Hepatic stellate cell (primary cell): ENCODE measurements around the gene PPP1CB.
"Not testable (repeated sequence)": the region's sequence is repeated elsewhere in the genome, so short reads cannot be mapped to it uniquely, and the experiment has no call there.

Experiments
- DNase-seq: peaks from one replicate; pipeline ENCODE4 v3.0.0; 2011; ENCODE audit warnings: low spot score

PPP1CB gene

DNA sequence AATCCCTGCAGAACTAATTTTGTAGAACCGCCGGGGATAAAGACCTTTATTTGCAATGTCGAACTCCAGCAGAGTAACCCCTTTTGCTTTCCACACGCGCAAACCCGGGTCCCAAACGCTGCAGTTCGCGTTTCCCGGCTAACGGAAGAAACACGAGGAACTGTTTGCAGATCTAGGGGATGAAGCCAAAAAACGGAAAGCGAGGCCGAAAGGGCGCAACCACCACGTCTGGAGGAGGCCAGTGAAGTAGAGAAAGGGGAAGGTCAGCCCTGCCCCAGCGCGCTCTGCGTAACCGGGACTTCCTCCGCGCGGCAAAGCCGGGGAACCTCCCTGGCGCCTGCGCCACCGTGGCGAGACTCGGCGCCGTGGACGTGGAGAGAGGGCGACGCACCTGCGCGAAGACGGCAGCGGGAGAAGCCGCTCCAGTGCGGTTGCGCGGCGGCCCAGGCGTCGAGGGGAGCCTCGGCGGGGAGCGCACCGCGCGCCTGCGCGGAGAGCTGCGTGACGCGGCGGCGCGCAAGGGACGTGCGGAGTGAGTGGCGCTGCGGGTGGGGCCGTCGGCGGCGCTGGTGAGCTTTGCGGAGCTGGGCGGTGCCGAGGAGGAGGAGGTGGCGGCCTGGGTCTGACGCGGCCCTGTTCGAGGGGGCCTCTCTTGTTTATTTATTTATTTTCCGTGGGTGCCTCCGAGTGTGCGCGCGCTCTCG is at the start of gene PPP1CB:
Gene PPP1CB, plus strand, starts transcription at position 579 of the 704 bp plus-strand sequence. CDS start 295 bp downstream, outside the sequence.
- DNase-seq = peak; percentile 95

DNA sequence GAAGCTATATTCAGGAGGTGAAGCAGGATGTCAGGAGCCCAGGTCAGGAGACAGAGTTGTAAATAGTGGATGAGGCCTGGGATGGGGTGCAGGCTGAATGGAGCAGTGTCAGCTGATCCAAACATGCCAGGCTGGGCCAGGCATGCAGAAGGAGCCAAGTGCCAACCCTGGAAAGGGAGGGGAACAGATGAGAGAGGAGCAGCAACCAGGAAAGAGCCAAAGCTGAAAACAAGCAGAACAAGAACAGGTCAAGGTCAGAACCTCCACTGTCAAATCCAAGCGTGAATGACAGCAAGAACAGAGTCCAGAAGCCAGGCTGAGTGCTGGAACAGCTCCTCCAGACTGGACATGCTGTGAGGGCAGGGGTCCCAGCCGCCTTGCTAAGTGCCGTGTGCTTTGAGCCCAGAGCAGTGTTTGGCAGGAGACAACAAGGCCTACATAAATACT is 49.2 kb upstream of the PPP1CB start:
- DNase-seq = no peak

DNA sequence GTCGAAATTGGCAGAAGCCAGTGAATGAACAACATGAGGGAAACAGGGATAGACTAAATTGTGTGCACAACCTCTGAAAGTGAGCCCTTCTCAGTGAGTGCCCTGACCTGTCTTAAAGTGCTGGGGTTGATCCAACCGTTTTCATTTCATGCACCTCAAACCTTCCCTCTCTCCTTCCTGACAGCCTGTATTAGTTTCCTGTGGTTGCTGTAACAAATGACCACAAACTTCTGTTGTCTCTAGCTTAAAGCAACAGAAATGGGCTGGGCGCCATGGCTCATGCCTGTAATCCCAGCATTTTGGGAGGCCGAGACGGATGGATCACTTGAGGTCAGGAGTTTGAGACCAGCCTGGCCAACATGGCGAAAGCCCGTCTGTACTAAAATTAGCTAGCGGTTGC is 48.8 kb upstream of the PPP1CB start:
- DNase-seq = no peak

DNA sequence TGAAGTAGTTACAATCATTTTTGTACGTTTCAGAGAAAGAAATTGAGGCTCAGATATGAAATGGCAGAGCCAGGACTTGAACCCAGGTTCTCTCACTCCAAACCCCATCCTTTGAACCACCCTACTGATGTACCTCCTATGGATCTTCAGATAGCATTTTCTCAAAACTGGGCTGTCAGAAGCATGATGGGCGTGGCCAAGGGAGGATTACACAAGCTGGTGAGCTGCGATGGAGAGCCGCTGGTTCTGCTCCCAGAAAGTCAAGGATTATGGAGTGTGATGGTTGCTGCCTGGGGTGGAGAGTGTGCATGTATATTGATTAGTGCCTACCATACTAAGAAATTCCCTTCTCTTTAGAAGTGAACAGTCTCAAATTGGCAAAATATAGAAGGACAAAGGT is 47.0 kb upstream of the PPP1CB start:
- no peak for DNase-seq

DNA sequence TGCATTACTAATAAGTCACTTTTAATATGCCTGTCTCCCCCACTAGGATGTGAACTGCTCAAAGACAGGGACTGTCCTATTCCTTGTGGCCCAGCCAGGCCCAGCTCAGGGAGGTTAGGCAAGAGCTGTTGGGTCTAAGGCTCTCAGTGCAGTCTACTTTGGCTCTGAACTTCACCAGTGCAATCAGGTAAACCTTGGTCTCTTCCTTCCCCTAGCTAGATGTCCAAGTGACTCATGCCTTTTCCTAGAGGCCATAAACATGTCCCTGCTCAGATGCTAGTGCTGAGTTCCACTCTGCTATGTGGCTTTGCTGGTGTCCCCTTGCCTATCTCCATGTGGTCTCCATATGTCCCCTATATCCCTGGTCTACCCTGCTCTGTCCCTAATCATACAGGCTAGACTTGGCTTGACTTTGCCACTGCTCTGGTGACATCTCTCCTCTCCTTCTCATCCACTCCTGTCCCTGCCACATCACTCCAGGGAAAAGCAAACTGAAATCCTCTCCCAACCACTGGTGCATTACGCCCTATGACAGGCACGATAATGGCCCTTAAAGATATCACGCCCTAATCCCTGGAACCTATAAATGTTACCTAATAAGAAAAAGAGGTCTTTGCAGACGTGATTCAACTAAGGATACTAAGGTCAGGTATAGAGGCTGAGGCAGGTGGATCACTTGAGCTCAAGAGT is 45.7 kb upstream of the PPP1CB start:
- no peak for DNase-seq

DNA sequence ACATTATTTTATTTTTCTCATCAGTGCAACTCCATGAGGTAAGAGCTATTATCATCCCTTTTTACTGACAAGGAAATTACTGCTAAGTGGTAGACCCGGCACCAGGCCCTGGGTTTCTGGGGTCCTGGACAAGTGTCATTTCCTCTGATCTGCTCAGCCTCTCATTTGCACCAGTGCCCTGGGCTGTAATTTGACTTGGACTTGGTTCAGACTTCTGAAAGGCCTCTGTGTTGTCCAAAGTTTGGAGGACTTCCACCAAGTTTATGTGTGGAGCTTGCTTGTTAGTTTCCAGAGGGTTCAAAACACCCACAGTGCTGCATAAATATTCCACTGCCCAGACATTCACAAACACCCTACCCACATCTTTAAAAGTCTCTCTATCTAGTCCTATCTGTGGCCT is 44.0 kb upstream of the PPP1CB start:
- DNase-seq = no peak

DNA sequence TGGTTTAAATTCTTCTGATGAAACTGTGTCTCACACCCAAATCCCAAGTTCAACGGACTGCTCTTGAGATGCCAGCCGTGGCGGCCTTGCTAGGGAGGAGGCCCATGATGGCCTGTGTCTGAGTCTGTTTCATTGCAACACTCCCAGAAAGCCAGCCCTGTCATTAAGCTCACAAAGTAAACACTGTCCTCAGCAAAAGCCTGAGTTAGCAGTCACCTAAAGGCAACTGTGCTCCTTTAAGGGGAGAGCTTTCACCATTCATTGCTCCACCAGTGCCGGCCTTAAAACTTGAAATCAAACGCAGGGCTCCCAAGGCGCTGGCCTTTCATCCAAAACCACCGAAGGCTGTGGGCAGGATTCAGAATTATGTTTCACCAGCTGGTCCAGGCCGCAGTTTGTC is 42.5 kb upstream of the PPP1CB start:
- DNase-seq = no peak

DNA sequence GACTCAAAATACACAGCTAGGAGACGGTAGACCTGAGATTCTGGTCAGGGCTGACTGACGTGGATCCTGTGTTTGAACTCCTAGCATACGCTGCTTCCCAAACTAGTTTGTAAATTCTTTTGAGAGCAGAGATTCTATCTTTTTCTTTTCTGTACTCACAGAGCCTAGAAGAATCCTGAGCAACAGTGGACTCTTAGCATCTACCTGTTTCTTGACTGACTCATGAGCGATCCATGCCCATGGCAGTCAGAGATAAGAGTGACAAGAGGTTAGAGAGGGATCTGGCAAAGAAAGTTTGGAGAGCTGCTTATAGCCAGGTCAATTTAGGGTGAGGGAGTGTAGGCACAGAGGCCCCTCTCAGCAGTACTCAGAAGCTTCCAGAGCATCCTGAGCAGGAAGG is 41.1 kb upstream of the PPP1CB start:
- no peak for DNase-seq

DNA sequence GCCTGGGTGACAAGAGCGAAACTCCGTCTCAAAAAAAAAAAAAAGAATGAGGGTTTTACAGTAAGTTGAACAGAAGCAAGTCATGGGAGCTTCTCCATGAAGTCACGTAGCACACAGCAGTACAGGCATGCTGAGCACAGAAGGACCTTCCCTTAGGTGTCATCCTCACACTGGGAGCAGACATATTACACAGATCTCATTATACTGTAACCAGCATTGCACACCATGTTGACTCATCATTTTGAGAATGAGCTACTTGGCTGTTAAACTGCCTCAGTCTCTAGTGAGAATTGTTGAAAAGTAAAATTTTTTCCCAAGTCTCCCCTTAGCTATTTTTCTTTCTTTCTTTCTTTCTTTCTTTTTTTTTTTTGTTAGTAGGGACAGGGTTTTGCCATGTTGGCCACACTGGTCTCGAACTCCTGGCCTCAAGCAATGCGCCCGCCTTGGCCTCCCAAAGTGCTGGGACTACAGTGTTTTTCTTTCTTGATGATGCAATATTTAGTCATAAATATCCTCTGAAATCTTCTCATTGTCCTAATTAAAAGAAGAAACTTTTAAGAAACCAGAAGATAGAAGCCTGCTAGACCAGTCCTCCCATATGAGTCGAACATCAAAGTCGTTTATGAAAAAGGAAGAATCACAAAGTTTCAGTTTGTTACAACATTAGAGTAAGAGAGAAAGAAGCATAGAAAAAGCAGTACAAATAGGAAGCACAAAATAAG is 37.9 kb upstream of the PPP1CB start:
- no peak for DNase-seq

DNA sequence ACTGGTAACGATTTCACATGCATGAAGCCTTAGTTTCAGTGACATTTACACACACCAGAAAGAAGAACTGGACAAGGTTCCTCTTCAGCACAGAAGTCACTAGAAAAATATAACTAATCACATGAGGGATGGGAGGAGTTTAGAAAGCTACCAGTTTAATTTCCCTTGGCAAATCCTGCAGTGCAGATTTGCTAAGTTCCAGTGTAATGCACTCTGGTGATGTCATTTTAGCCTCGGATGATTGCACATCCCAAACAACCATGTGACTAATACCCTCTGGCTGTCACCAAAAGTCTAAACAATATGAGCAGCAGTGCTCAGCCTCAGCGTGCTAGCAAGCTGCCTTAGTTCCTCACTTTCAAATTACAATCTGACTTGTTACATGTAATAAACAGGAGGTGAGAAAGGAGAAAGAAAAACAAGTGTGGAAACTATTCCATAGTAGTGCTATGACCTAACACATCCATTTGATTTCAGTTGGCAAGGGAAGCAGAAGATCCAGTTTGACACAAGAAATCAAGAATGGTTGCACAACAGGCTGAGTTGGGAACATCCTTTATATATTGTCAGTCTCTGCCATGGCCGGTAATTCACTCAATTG is 35.3 kb upstream of the PPP1CB start:
- peak; percentile 83 for DNase-seq

DNA sequence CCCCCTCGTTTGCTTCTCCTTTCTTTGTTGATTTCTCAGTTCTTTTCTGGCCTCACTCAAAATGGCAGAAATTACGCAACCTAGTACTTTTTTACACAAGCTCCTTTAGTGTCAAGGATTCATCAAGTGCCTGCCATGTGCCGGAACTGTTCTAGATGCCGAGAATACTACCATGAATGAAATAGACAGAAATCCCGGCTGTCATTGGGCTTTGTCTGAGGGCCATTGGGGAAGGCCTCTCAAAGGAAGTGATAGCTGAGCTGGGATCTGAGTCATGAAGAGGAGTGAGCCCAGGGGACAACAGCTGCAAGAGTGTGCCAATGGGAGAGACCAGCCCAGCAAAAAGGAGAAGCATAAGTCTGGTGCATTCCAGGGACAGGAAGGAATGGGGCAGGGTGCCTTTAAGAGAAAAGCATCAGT is 34.3 kb upstream of the PPP1CB start:
- peak; percentile 70 for DNase-seq

DNA sequence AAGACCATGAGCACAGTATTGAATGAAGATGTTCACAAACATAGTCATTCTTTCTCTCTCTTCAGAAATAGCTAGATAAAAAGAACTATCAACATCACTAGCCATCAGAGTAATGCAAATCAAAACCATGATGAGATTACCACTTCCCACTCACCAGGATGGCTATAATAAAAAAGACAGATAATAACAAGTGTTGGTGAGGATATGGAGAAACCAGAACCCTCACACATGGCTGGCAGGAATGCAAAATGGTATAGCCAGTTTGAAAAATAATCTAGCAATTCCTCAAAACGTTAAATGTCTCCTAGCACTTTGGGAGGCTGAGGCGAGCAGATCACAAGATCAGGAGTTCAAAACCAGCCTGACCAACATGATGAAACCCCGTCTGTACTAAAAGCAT is 31.3 kb upstream of the PPP1CB start:
- no peak for DNase-seq

DNA sequence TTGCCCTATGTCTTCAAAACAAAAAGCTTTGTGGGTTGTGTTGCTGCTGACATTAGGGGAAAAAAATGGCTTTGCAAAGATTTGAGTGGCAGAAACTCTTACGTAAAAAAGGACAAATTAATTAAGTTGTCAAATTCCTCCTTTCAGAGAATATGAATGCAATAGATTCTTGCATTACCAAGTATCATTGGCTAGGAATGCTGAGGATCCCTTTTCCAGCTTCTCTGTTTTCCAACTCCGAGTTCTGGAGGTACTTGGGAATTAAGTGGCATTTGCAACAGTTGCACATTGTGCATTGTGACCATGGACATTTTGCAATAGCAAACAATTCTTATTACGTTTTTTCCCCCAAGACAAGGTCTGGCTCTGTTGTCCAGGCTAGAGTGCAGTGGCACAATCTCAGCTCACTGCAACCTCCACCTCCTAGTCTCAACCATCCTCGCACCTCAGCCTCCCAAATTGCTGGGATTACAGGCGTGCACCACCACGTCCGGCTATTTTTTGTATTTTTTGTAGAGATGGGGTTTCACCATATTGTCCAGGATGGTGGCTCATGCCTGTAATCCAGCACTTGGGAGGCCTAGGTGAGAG is 29.9 kb upstream of the PPP1CB start:
- DNase-seq = no peak

DNA sequence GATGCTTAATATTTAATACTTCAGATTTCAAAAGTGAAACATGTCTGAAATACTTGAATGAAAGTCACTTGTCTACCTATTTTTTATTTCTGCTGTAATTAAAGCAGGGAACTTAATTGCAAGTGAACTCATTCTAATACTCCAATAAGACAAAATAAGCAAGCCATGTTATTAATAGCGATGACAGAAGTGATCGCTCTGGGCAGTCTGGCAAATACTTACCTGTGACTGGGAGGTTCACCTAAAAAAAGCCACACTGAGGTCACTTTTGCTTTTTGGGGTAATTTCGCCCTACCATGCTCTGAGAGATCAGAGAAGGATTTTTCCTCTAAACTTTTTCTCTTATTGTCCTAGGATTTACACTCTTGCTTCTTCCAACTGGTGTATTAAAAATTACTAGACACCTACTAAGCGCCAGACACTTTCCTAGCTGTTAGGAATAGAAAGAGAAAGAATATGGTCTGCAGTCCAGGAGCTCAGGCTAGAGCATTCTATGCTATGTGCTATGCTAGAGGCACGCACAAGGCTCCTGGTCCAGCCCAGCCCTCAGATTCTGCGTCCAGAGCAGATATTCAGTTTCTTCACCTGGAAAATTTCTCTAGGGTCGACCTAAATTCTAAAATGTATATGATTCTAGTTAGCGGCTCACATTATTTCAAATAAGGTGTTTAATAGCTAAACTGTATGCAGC is 26.5 kb upstream of the PPP1CB start:
- no peak for DNase-seq

DNA sequence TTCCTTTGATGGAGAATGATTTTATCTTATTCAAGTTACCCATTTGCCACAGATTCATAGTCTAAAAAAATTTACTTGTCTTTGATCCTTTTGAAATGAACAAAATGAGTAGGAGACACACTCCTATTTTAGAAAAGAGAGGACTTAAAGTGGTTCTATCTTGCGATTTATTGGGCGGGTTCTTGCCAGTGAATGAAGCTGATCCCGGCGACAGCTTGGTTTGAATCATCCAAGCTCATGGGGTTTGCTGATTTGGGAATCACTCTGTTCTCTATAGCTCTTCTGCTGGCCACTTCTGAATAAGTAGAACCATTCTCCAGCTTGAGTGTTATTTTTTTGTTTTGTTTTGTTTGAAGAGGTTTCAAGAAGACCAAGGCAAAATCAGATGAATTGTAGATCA is 25.5 kb upstream of the PPP1CB start:
- no peak for DNase-seq

DNA sequence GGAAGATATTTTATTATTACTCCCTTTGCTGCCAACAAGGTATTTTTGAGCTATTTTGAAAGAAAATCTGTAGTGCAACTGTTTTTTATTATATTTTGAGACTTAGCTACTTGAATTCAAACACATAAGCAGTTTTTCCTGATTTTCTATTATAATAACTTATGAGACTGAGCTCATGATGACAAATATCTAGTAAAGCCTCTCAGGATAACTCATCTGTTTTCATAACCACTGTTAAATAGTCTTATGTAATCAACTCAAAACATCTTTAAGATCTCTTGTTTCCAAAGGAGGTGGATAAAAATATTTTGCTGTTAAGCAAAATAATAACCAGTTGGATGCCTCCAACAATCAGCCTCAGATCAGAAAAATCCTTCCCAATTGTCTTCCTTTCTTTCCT is 21.9 kb upstream of the PPP1CB start:
- peak; percentile 34 for DNase-seq

DNA sequence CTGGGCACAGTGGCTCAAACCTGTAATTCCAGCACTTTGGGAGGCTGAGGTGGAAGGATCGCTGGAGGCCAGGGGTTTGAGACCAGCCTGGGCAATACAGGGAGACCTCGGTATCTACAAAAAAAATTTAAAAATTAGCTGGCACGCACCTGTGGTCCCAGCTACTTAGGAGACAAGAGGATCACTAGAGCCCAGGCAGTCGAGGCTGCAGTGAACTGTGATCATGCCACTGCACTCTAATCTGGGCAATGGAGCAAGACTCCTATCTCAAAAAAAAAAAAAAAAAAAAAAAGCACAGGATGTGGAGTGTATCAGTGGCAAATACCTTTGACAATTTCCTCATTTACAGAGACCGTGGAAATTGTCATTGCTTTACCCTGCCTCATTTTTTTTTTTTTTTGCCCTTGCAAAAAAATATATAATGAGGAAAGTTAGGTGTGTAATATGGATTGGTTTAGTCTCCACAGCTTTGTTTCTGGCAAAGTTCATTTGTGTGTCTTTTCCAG is 20.9 kb upstream of the PPP1CB start:
- no peak for DNase-seq

DNA sequence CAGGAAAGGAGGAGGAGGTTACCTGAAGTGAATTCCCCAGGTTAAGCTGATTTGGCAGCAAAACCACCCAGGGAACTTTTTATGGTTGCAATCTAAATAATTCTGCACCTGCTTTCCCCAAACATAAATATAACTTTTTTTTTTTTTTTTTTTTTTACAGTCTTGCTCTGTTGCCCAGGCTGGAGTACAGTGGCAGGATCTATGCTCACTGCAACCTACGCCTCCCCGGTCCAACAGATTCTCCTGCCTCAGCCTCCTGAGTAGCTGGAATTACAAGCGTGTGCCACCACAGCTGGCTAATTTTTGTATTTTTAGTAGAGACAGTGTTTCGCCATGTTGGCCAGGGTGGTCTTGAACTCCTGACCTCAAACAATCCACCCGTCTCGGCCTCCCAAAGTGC is 16.1 kb upstream of the PPP1CB start:
- no peak for DNase-seq

DNA sequence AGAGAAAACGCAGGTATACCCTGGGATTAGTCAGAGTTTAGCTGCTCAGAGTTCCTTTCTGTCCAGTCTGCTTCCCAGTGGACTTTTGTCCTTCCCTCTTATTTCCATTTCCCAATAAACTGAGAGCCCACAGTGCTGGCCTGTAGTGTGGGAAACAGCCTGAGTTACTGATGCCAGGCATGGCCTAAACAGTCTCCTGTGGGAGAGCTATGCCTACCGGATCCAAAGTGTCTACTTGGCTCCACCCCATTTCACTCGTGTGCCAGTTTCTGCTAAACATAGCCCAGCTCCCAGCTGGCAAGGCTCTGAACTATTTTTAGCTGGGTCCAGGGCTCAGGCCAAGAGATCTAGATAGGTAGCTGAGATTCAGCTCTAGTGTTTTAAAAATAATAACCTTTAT is 15.6 kb upstream of the PPP1CB start:
- DNase-seq = peak; percentile 9

DNA sequence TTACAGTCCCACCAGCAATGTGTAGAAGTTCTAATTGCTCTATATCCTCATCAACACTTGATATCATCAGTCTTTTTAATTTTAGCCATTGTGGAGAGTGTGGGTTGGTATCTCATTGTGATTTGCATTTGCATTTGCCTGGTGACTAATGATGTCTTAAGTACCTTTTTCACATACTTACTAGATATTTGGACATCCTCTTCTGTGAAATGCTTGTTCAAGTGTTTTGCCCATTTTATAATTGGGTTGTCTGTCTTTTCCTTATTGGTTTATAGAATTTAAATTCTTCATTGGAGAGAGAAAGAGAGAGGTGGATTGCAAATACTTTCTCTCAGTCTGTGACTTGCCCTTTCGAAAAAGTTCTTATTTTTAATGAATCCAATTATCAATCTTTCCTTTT is 14.0 kb upstream of the PPP1CB start:
- no peak for DNase-seq

DNA sequence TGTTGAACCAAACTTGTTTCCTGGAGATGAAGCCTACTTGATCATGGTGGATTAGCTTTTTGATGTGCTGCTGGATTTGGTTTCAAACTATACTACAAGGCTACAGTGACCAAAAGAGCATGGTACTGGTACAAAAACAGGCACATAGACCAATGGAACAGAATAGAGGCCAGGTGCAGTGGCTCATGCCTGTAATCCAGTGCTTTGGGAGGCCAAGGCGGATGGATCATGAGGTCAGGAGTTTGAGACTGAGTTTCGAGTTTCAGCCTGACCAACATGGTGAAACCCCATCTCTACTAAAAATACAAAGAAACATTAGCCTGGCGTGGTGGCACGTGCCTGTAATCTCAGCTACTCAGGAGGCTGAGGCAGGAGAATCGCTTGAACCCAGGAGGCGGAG is 9.0 kb upstream of the PPP1CB start:
- not testable (repeated sequence) for DNase-seq

DNA sequence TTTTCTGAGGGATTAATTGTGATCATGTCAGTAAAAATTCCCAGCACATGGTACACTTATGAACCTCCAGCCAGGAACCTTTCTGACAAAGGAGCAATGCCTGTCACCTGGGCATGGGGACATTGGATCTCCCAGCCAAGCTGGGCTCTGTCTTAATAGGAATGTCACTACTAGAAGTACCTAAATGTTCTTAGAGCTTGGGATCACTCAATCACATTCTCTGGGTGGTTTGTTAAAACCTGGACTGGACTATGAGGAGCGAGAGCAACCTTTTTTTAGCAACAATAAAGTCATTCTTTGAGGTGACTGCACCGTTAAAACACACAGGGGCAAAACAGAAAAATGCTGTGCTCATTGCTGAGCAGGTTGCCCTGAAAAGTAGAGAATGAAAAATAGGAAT is 6.4 kb upstream of the PPP1CB start:
- no peak for DNase-seq
